ENCODE data around the gene PSME3IP1. TPM values are rescaled to one million over a fixed set of nuclear protein-coding genes. Genes with fewer than 3 reads are reported as not detected.
A peak's percentile ranks its signal among the peaks of the same experiment; 100 is the strongest.

The PSME3IP1 gene
- total and polyA plus RNA-seq, 2 of the 4 experiments (the other 2 are of a cell fraction), result 50.2 to 75.2 TPM

DNA sequence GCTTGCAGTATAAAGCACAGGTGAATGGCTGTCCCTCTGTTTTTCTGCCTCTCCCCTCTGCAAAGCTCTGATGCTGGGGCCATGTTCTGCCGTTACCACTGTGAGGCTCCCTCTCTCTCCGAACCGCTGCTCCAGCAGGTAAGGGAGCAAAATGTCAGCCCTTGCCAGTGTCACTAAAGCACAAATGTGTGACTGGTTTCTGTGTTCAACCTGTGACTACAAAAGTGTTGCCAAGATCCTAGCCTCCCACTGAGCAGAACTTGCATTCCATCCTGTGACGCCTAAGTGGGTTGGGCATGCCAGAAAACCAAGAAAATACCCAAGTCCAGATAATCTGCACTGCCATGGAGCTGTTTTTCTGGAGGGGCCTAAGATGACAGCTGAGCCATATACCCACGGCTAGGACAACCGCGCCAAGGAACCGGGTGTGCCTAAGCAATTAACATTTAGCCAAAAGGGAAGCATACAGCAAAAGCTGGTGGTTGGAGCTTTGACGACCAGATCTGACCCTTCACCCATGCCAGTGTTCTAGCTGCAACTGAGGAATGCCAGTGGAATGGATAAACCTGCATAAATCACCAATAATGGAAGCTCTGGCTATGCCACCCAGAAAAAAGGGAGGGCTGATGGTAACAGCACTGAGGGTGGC is 35.0 kb downstream of the PSME3IP1 start:
- CTCF ChIA-PET, result no interaction called here

More for the DNA sequence above, 35.0 kb downstream of the PSME3IP1 start:
- no peak overlapping the region for H4K8ac ChIP-seq (ENCODE audit: low read depth in 2 of 2, low read length in 2 of 2)
- H2BK15ac ChIP-seq (ENCODE audit: low read depth, low read length), result no peak overlapping the region
- WGBS, 2 experiments (ENCODE audit: extremely low coverage in 2 of 2, insufficient read length in 1 of 2), result 83% methylated on average over 2 of the region's 9 CpGs; no CpG with 5 or more reads in 1 of the 2 experiments
- H3K9ac ChIP-seq (ENCODE audit: low read depth, low read length), result no peak overlapping the region
- dilution Hi-C loops (cut with HindIII; ENCODE audit: low sequenced_read_pairs, unreplicated experiment) (no loop called here), intact Hi-C loops (cut with micrococcal nuclease) (no loop called here), in situ Hi-C loops (cut with MboI; ENCODE audit: low sequenced_read_pairs) (no loop called here)
- no peaks in the 10 kb centered on the region; the same call in 1 of the 2 replicates for H4K20me1 ChIP-seq (ENCODE audit: insufficient read depth, low read length)
- H3K18ac ChIP-seq (ENCODE audit: low read depth, low read length), result no peak overlapping the region
- H3K79me1 ChIP-seq (ENCODE audit: low read depth in 1 of 2, low read length in 2 of 2), result peaks cover 0 to 3% of the 10 kb centered on the region in 2 experiments; a peak in 1 of 4 replicates
- no peaks in the 10 kb centered on the region for H3K27me3 ChIP-seq (ENCODE audit: control insufficient read depth, insufficient read depth, low read length)
- no peak overlapping the region for H3K23ac ChIP-seq (ENCODE audit: low read depth, low read length)
- H3K36me3 ChIP-seq (ENCODE audit: control insufficient read depth, insufficient read depth, low read length), result peaks cover 32% of the 10 kb centered on the region
- POLR2A ChIA-PET (ENCODE audit: unreplicated experiment), result interaction anchor here (0.5 kb wide), 1 partner anchor 182 kb away, joined by 3 read pairs; no protein-coding TSS in a partner anchor
- H2BK120ac ChIP-seq (ENCODE audit: low read depth, low read length), result no peak overlapping the region
- no peak overlapping the region for H2AK5ac ChIP-seq (ENCODE audit: low read depth, low read length)
- peak; percentile 23 for DNase-seq
- no peak overlapping the region for H2BK20ac ChIP-seq (ENCODE audit: low read depth, low read length)
- no peak for TF ChIP-seq MAZ (IDR thresholded peaks at IDR 0.05; ENCODE audit: borderline replicate concordance, low read depth, low read length)
- TF ChIP-seq BHLHE40 (IDR thresholded peaks at IDR 0.05; ENCODE audit: low read depth, low read length), result no peak
- TF ChIP-seq SMC3 (IDR thresholded peaks at IDR 0.05; ENCODE audit: low read depth, low read length), result no peak
- TF ChIP-seq RCOR1 (IDR thresholded peaks at IDR 0.05; ENCODE audit: insufficient replicate concordance, low read length), result no peak
- no peak for TF ChIP-seq RFX5 (IDR thresholded peaks at IDR 0.05; ENCODE audit: low read depth, low read length)
- no peak for TF ChIP-seq NFE2L2 (IDR thresholded peaks at IDR 0.05; ENCODE audit: low read depth, low read length)
- no peak for TF ChIP-seq FOS (IDR thresholded peaks at IDR 0.05; ENCODE audit: low read depth, low read length)
- TF ChIP-seq, protein P1, sequence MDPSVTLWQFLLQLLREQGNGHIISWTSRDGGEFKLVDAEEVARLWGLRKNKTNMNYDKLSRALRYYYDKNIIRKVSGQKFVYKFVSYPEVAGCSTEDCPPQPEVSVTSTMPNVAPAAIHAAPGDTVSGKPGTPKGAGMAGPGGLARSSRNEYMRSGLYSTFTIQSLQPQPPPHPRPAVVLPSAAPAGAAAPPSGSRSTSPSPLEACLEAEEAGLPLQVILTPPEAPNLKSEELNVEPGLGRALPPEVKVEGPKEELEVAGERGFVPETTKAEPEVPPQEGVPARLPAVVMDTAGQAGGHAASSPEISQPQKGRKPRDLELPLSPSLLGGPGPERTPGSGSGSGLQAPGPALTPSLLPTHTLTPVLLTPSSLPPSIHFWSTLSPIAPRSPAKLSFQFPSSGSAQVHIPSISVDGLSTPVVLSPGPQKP (IDR thresholded peaks at IDR 0.05; ENCODE audit: borderline replicate concordance, low read depth, low read length), result no peak
- no peak for TF ChIP-seq MAFK (IDR thresholded peaks at IDR 0.05; ENCODE audit: low read depth, low read length)
- TF ChIP-seq CTCF (conservative IDR thresholded peaks at IDR 0.05; ENCODE audit: low read depth, low read length), result no peak
- TF ChIP-seq RAD21 (IDR thresholded peaks at IDR 0.05; ENCODE audit: low read length), result no peak
- TF ChIP-seq POLR2A (IDR thresholded peaks at IDR 0.05; ENCODE audit: low read depth, low read length), result no peak
- no peak for TF ChIP-seq CHD1 (IDR thresholded peaks at IDR 0.05; ENCODE audit: low read depth, low read length)
- TF ChIP-seq USF2 (IDR thresholded peaks at IDR 0.05; ENCODE audit: low read depth, low read length), result no peak
- TF ChIP-seq MXI1 (IDR thresholded peaks at IDR 0.05; ENCODE audit: borderline replicate concordance, low read depth, low read length), result no peak
- TF ChIP-seq CEBPB (IDR thresholded peaks at IDR 0.05; ENCODE audit: low read depth, low read length), result no peak
- no peak overlapping the region for H3K27ac ChIP-seq (ENCODE audit: insufficient read depth, low read length)
- H3K9me1 ChIP-seq (ENCODE audit: insufficient read depth, low read length), result peaks cover 23% of the 10 kb centered on the region
- H2AK9ac ChIP-seq (replicated peaks; ENCODE audit: low read depth, low read length, poor library complexity), result peak overlapping the region; percentile 35
- H3K14ac ChIP-seq (replicated peaks; ENCODE audit: low read depth, low read length), result no peak overlapping the region
- no peak overlapping the region for H3K4me2 ChIP-seq (ENCODE audit: low read depth, low read length)
- no TSS peak for BruUV-seq (replicated peaks)
- ATAC-seq (ENCODE audit: low read depth), result 0 out of 2 replicates have a peak, but pooled peaks have one; percentile 12
- H2AFZ ChIP-seq (replicated peaks; ENCODE audit: low read length, poor library complexity), result no peak overlapping the region
- H4K5ac ChIP-seq (ENCODE audit: low read depth, low read length), result no peak overlapping the region
- no peak overlapping the region for H2BK5ac ChIP-seq (ENCODE audit: low read depth, low read length, poor library complexity, severe bottlenecking)
- no peak overlapping the region for H4K91ac ChIP-seq (ENCODE audit: insufficient read depth, low read depth, low read length)
- no peak overlapping the region for H3K4ac ChIP-seq (ENCODE audit: low read depth, low read length)
- no peak overlapping the region for H3K56ac ChIP-seq (ENCODE audit: extremely low read depth, insufficient read depth, low read length)
- H3K4me1 ChIP-seq (ENCODE audit: control insufficient read depth, insufficient read depth, low read length), result peaks cover 6% of the 10 kb centered on the region; the same call in 1 of the 2 replicates
- H3K9me3 ChIP-seq (ENCODE audit: control insufficient read depth, insufficient read depth, low read length), result no peaks in the 10 kb centered on the region
- H3K4me3 ChIP-seq (ENCODE audit: insufficient read depth, low read depth, low read length), result no peak overlapping the region
